ENCODE measurements around the gene COL5A2.
A peak's percentile ranks its signal among the peaks of the same experiment; 100 is the strongest.

COL5A2 gene

DNA sequence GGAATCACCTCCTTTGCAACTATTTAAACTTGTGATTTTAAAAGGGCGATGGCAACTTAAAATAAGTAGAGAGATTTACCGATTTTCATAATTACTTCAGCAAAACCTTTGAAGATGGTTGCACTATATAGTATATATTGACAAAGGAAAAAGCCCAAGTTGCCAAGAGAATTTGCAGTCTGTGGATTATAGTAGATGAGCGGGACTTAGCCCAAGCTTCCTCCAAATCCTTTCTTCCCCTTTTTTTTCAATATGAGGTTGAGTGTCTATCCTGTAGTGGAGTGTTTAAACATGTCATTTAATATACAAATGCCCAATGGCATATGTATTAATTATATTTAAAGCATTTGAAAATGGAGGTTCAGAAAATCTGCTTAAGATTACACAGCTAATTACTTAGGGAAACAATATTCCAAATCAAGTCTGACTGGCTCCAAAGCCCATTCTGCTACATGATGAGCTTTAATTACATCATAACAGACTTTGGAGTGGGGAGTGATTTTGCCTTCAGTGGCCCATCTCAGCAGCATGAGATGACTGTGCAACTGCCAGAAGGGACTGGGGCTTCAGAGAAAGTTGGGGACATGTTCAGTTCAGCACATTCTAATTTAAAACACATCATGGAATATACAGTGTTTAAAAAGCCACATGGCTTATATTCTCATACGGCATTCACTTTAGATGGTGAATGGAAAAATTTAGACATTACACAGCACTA, 132.2 kb downstream of the COL5A2 start:
- TF ChIP-seq, protein P1, sequence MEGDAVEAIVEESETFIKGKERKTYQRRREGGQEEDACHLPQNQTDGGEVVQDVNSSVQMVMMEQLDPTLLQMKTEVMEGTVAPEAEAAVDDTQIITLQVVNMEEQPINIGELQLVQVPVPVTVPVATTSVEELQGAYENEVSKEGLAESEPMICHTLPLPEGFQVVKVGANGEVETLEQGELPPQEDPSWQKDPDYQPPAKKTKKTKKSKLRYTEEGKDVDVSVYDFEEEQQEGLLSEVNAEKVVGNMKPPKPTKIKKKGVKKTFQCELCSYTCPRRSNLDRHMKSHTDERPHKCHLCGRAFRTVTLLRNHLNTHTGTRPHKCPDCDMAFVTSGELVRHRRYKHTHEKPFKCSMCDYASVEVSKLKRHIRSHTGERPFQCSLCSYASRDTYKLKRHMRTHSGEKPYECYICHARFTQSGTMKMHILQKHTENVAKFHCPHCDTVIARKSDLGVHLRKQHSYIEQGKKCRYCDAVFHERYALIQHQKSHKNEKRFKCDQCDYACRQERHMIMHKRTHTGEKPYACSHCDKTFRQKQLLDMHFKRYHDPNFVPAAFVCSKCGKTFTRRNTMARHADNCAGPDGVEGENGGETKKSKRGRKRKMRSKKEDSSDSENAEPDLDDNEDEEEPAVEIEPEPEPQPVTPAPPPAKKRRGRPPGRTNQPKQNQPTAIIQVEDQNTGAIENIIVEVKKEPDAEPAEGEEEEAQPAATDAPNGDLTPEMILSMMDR (IDR thresholded peaks at IDR 0.05; ENCODE audit: control extremely low read depth, extremely low read depth, low read depth, missing control alignments) = no peak
- ChIA-PET POLR2A (no interaction called here), CTCF (no interaction called here)
- DNase-seq (ENCODE audit: extremely low spot score) = no peak

DNA sequence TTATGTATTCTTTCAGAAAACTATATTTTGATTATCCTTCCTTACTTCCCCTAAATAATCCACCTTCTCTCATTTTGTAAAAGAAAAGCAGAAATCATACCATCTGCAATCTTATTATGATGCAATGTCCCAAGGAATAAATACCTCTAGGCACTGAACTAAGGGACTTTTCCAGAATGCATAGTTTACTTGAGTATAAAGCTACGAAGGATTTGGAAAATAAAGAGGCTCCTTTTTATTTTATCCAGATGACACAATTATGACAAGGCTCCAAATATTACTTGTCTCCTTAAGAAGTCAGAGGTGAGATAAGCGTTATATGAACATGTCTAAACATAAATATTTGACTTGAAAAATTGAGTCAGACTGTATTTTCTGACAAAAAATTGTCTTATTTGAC, 133.2 kb downstream of the COL5A2 start:
- POLR2A ChIA-PET = no interaction called here
- CTCF ChIA-PET = no interaction called here

DNA sequence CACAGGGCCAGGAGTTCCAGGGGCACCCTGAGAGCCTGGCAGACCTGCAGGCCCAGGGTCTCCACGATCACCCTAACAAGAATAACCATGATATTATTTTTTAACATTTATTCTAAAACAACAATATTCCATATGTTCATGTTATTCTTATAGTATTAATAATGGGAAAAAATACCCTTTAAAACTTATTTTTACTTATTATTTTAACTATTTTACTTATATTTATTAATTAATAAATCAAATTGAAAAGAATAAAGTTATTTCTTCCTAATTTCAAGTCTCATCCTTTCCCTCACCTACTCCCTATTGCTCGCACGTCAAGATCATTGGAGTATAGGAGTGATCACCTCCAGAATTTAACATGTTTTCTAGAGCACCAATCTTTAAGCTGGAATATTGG, 133.7 kb downstream of the COL5A2 start:
- TF ChIP-seq, protein P1 (IDR thresholded peaks at IDR 0.05; ENCODE audit: control extremely low read depth, extremely low read depth, low read depth, missing control alignments) = no peak
- CTCF ChIA-PET = no interaction called here
- no peak for DNase-seq (ENCODE audit: extremely low spot score)
- POLR2A ChIA-PET = no interaction called here

More for the DNA sequence above, 133.2 kb downstream of the COL5A2 start:
- DNase-seq (ENCODE audit: extremely low spot score) = no peak
- TF ChIP-seq, protein P1 (IDR thresholded peaks at IDR 0.05; ENCODE audit: control extremely low read depth, extremely low read depth, low read depth, missing control alignments) = no peak

DNA sequence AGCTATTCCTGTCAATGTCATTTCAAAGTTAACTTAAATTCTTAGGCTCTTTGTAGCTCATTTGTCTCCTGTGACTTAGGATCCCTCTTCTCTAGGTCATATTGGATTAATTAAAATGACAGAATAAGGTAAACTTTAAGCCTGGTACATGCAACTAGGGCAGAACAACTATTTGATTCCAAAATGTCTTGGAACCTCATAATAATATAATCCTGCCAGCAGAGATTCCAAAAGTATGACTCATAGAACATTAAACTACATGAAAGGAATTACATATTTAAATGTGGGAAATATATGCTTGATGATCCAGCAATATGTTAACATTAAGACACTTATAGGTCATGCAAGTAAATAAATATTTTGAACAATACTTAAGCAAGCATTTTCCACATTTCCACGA, 142.0 kb downstream of the COL5A2 start:
- CTCF ChIA-PET = no interaction called here
- TF ChIP-seq, protein P1 (IDR thresholded peaks at IDR 0.05; ENCODE audit: control extremely low read depth, extremely low read depth, low read depth, missing control alignments) = no peak
- DNase-seq (ENCODE audit: extremely low spot score) = no peak
- POLR2A ChIA-PET = no interaction called here

DNA sequence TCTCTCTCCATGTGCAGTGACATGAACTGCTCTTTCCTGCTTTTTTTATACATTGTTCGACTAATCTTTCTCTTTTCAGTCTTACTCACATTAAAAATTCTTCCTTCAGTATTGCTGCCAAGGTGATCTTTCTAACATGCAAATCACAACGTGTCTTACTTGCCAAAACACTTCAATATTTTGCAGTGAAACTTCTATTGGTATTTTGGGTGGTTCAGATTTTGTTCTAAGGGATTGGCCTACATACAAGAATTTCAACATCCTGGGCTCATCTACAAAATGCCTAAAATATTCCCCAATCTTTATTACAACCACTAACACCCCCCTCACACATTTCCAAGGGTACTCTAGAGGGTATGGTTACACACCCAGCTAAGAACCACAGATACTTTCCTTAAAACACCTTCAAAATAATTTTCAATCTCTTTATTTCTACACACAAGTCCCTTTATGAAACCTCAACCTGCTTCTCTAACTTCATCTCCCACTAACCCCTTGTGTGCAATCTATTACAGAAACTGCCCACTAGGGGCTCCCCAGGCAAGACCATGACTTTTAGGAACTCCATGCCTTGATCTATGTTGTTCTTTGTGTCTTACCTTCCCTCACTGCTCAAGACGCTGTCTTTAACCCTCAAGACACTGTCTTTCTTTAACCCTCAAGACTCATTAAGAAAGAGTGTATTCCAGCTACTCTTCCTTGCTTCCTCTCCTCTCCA, 154.5 kb downstream of the COL5A2 start:
- POLR2A ChIA-PET = no interaction called here
- TF ChIP-seq, protein P1 (IDR thresholded peaks at IDR 0.05; ENCODE audit: control extremely low read depth, extremely low read depth, low read depth, missing control alignments) = peak; percentile 9
- CTCF ChIA-PET = interaction anchor here (1.6 to 1.7 kb wide), 2 partner anchors 8 to 16 kb away, joined by 3 read pairs; no protein-coding TSS in a partner anchor
- DNase-seq (ENCODE audit: extremely low spot score) = no peak

DNA sequence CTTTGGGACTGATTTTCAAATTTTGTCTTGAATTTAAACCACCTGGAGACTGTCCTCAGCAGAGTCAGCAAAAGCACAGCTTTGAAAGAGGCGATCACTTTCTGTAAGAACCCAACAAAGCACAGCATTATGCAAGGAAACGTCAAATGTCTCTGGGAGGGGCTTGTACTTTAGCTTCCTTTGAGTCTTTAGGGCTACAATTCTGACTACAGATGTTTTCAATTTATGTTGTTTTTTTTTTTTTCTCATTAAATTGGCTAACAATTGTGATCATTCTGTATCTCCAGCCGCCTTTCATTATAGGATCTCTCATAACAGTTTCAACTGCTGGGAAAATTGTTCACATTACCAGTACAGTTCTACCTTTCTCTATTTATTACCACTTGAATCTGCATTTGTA, 157.1 kb downstream of the COL5A2 start:
- ChIA-PET POLR2A (no interaction called here), CTCF (interaction anchor here (1.2 kb wide), 1 partner anchor 10 kb away, joined by 3 read pairs; no protein-coding TSS in a partner anchor)
- TF ChIP-seq, protein P1 (IDR thresholded peaks at IDR 0.05; ENCODE audit: control extremely low read depth, extremely low read depth, low read depth, missing control alignments) = no peak
- DNase-seq (ENCODE audit: extremely low spot score) = no peak

Data from GM10248 (cell line).